H1 (cell line): ENCODE measurements around the gene IL2RG. TPM values are rescaled to one million over a fixed set of nuclear protein-coding genes. Genes with fewer than 3 reads are reported as not detected.

Experiments
- HDAC6 ChIP-seq: IDR thresholded peaks from one replicate; pipeline ENCODE4 v1.7.1; 2012; ENCODE audit warnings: low read depth, mild to moderate bottlenecking, inconsistent platforms, low read length, moderate library complexity
- TAF7 ChIP-seq: optimal IDR thresholded peaks from 2 replicates; pipeline ENCODE3; 2011; ENCODE audit warnings: low read depth, mild to moderate bottlenecking, inconsistent platforms, low read length, moderate library complexity, borderline replicate concordance
- polyA plus RNA-seq, 7 experiments: library from polyadenylated mRNA; depleted of rRNA in 3 of 7; stranded (reverse) in 5 of 7; unstranded in 2 of 7; fragments of >200 nt in 5 of 7; fragments of 200-250 nt in 2 of 7; gene quantifications; 1 replicate in 5 of 7; 2 replicates in 1 of 7; 4 replicates in 1 of 7; pipeline versions ENCODE4 v1.2.1 to v1.2.3, GENCODE V29; 2011 to 2013; ENCODE audit warnings: missing spikeins in 2 of 7, mixed read lengths in 2 of 7
- total RNA-seq: library from RNA; stranded (reverse); fragmentation: NEBNext Ultra II Directional; extraction: Animal tissue kit (Norgen Biotek cat#: 25700); gene quantifications from 2 replicates; pipeline ENCODE4 v1.2.1, GENCODE V29; 2021

The IL2RG gene
- total and polyA plus RNA-seq, 2 of the 8 experiments (the other 6 are each of a cell fraction or from before 2014, with no cell fraction given), result not detected

- TF ChIP-seq TAF7 (no peak), HDAC6 (no peak)
Measured at GRCh38 chrX:71107762-71108360, 3.5 kb downstream of the IL2RG start (continued).
